ENCODE measurements around the gene GSC2. TPM values are rescaled to one million over a fixed set of nuclear protein-coding genes. Genes with fewer than 3 reads are reported as not detected.

Gene GSC2
- total RNA-seq, 1 donor from 2014 or later, result not detected

- TF ChIP-seq EZH2 (IDR thresholded peaks at IDR 0.05) (no peak), EZH2phosphoT487 (IDR thresholded peaks at IDR 0.05) (no peak)
- TF ChIP-seq, protein P1, sequence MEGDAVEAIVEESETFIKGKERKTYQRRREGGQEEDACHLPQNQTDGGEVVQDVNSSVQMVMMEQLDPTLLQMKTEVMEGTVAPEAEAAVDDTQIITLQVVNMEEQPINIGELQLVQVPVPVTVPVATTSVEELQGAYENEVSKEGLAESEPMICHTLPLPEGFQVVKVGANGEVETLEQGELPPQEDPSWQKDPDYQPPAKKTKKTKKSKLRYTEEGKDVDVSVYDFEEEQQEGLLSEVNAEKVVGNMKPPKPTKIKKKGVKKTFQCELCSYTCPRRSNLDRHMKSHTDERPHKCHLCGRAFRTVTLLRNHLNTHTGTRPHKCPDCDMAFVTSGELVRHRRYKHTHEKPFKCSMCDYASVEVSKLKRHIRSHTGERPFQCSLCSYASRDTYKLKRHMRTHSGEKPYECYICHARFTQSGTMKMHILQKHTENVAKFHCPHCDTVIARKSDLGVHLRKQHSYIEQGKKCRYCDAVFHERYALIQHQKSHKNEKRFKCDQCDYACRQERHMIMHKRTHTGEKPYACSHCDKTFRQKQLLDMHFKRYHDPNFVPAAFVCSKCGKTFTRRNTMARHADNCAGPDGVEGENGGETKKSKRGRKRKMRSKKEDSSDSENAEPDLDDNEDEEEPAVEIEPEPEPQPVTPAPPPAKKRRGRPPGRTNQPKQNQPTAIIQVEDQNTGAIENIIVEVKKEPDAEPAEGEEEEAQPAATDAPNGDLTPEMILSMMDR (IDR thresholded peaks at IDR 0.05), result no peak
- H2AFZ ChIP-seq (replicated peaks), result no peak overlapping the region
- Mint-ChIP-seq H3K27me3 (ENCODE audit: insufficient read depth, low read depth) (no peaks in the 10 kb centered on the region), H3K36me3 (peaks cover 14% of the 10 kb centered on the region), H3K27ac (no peak overlapping the region), H3K4me1 (peaks cover 26% of the 10 kb centered on the region), H3K9me3 (no peaks in the 10 kb centered on the region), H3K4me3 (no peak overlapping the region)
- no peak overlapping the region for H3K4me2 ChIP-seq
- no peaks in the 10 kb centered on the region for H3K9me3 ChIP-seq (ENCODE audit: low read depth)
- no peak overlapping the region for H3K27ac ChIP-seq
- H4K20me1 ChIP-seq (ENCODE audit: low read depth), result peaks cover 97% of the 10 kb centered on the region
- peaks cover 17% of the 10 kb centered on the region for H3K4me1 ChIP-seq
- peaks cover 100% of the 10 kb centered on the region for H3K79me2 ChIP-seq (ENCODE audit: low read depth)
- no peak overlapping the region for H3K4me3 ChIP-seq
- DNase-seq (ENCODE audit: low spot score), result no peak
- H3K36me3 ChIP-seq, result no peaks in the 10 kb centered on the region
- no peaks in the 10 kb centered on the region for H3K27me3 ChIP-seq
- H3F3A ChIP-seq (ENCODE audit: low read depth), result peaks cover 6% of the 10 kb centered on the region
- no peak overlapping the region for H3K9ac ChIP-seq
Observed at GRCh38 chr22:19114984-19115552, 35.0 kb downstream of the GSC2 start.

- Histone ChIP-seq H4K20me1 (ENCODE audit: low read depth) (peaks cover 97% of the 10 kb centered on the region), H3K9me3 (ENCODE audit: low read depth) (no peaks in the 10 kb centered on the region), H3K36me3 (no peaks in the 10 kb centered on the region), H3F3A (ENCODE audit: low read depth) (peaks cover 6% of the 10 kb centered on the region), H3K4me1 (peaks cover 20% of the 10 kb centered on the region), H3K27me3 (no peaks in the 10 kb centered on the region), H3K27ac (no peak overlapping the region), H3K4me2 (no peak overlapping the region), H3K9ac (no peak overlapping the region), H2AFZ (replicated peaks) (no peak overlapping the region), H3K79me2 (ENCODE audit: low read depth) (peaks cover 100% of the 10 kb centered on the region), H3K4me3 (no peak overlapping the region)
- Mint-ChIP-seq H3K4me3 (no peak overlapping the region), H3K27me3 (ENCODE audit: insufficient read depth, low read depth) (no peaks in the 10 kb centered on the region), H3K4me1 (peaks cover 34% of the 10 kb centered on the region), H3K36me3 (peaks cover 14% of the 10 kb centered on the region), H3K27ac (no peak overlapping the region), H3K9me3 (no peaks in the 10 kb centered on the region)
- TF ChIP-seq, protein P1 (IDR thresholded peaks at IDR 0.05), result no peak
- TF ChIP-seq EZH2 (IDR thresholded peaks at IDR 0.05), result no peak
- TF ChIP-seq EZH2phosphoT487 (IDR thresholded peaks at IDR 0.05), result no peak
- DNase-seq (ENCODE audit: low spot score), result no peak
Observed at GRCh38 chr22:19113429-19113828, 36.7 kb downstream of the GSC2 start.

DNA sequence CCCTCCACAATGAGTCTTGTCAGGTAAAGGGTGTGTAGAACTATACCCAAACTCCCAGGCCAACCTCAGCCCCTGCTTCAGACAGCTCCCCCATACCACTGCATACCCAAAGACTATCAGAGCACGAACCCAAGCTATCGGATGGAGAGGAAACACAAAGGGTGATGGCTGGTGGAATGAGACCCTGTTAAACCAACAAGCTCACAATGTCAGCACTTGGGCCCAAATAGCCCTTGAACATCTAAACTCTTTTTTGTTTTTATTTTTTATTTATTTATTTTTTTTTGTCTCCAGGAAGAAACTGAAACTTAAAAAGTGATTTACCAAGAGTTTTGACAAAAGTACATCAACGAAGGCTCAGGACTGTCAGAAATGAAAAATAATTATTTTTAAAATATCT is 38.5 kb downstream of the GSC2 start:
- Histone ChIP-seq H4K20me1 (ENCODE audit: low read depth) (peaks cover 97% of the 10 kb centered on the region), H3F3A (ENCODE audit: low read depth) (peaks cover 6% of the 10 kb centered on the region), H3K4me1 (peaks cover 20% of the 10 kb centered on the region), H2AFZ (replicated peaks) (no peak overlapping the region), H3K9ac (no peak overlapping the region), H3K9me3 (ENCODE audit: low read depth) (no peaks in the 10 kb centered on the region), H3K36me3 (no peaks in the 10 kb centered on the region), H3K27ac (no peak overlapping the region), H3K27me3 (no peaks in the 10 kb centered on the region), H3K79me2 (ENCODE audit: low read depth) (peaks cover 100% of the 10 kb centered on the region), H3K4me2 (no peak overlapping the region), H3K4me3 (no peak overlapping the region)
- Mint-ChIP-seq H3K36me3 (peaks cover 10% of the 10 kb centered on the region), H3K27me3 (ENCODE audit: insufficient read depth, low read depth) (no peaks in the 10 kb centered on the region), H3K4me1 (peaks cover 31% of the 10 kb centered on the region), H3K9me3 (no peaks in the 10 kb centered on the region), H3K4me3 (no peak overlapping the region), H3K27ac (no peak overlapping the region)
- no peak for DNase-seq (ENCODE audit: low spot score)
- no peak for TF ChIP-seq EZH2 (IDR thresholded peaks at IDR 0.05)
- no peak for TF ChIP-seq EZH2phosphoT487 (IDR thresholded peaks at IDR 0.05)
- TF ChIP-seq, protein P1 (IDR thresholded peaks at IDR 0.05), result no peak

Data from neural progenitor cell (in vitro differentiated cells).